NCI-H2171 (cell line): ENCODE results near the gene RBM7.
A peak's percentile ranks its signal among the peaks of the same experiment; 100 is the strongest.

Experiments
- DNase-seq: peaks from one replicate; lab custom pipeline; 2025; lab: John Stamatoyannopoulos, UW

The RBM7 gene

GRCh38 chr11:114396916-114397315 lies 3.5 kb upstream of the RBM7 start:
- no peak for DNase-seq

DNA sequence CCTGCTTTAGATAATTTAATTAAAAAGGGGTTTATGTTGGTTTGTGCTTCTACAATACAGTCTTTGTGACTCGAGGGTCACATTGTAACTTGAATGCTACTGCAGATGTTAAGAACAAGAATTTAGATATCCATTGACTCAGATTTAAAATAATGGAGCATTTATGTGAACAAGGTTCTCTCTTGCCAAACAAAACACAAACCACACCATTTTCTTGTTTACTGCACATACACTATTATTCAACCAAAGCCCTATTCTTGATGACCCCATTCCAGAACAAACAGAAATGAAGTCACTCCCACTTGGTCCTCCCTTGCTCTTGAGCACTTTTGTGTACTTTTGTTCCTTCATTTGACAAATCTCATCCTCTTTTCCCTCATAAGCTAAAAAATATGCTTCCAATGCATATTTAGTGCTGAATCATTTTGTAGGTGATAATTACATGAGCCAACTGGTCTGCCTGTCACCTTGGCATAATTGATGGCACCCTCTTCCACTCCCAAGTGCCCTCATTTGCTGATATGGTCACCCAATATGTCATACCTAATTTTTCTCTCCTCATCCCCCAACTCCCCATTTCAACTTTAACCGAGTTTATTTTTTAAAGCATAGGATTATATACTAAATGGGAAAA lies 3.0 kb upstream of the RBM7 start:
- no peak for DNase-seq

DNA sequence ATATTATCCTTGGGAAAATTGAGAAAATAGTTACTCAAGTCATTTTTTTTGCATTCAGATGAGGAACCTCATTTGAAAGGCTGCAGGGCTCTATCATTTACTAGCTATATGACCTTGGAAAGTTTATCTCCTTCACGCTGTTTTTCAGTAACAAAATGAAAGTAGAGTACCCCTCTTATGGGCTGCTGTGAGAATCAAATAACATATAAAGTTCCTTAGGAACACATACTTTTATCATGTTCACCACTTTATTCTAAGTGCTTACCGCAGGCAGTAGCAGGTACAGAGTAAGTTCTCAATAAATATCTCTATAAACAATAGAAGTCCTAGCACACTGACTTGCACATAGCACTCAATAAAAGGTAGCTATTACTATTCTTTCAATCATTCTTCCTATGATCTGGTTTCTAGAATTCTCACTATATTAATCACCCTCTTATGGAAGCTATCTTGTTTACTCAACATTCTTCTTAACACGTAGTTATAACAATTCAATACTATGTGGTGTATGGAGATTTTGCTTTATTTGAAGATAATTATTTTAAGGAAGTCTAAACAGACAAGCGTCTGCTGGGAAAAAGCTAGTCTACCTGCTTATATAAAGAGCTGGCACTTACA lies 2.1 kb upstream of the RBM7 start:
- DNase-seq, result no peak

GRCh38 chr11:114399490-114400215 lies 813 bp upstream of the RBM7 start:
- peak; percentile 66 for DNase-seq

DNA sequence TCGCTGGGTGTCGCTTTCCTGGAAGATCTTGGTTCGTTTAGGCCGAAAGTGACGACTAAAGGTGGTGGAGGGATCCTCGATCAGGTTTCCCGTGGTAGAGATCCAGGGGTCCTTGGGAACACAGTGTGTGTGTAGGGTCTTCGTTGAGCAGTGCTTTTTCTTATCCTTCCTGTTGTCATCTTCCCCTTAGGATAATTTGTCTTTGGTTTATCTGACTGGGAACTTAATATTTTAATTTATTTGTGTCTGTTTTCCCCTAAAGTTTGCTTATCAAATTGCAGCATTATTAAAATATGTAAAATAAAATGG lies 403 bp downstream of the RBM7 start:
- DNase-seq, result peak; percentile 59

GRCh38 chr11:114401311-114401710 lies 845 bp downstream of the RBM7 start:
- no peak for DNase-seq

DNA sequence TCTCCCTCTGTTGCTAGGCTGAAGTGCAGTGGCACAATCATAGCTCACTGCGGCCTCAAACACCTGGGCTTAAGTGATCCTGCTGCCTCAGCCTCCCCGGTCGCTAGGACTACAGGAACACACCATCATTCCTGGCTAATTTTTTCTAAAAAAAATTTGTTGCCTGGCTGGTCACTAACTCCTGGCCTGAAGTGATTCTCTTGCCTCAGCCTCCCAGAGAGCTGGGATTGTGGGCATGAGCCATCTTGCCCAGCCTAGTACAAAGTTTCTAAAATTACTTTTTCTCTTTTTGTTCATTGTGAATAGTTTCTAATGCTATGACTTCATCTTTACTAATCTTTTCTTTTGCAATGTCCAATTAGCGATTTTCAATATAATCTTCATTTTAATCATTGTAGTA lies 12.5 kb downstream of the RBM7 start:
- DNase-seq, result no peak

GRCh38 chr11:114413958-114414357 lies 13.5 kb downstream of the RBM7 start:
- no peak for DNase-seq

DNA sequence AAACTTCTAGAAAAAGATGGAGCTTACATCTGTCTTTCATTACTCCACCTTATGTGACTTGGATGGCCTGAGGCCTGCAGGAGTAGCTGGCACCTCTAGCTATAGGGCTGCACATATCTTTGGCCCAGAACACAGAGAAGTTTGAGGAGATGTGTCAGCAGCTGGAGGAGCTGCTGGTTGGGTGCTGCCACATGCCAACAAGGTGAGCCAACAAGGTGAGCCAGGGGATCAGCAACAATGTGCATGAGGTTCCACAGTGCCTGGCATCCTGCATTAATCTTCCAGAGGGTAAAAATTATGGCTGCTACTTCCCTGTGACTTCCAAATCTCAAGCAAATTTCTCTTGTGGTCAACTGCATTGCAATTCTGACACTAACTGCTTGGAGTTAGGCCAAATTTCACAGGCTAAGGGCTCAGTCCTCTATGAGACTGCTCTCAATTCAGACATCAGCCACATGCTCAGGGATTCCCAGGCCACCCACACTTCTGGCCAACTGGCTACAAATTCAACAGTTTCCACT lies 16.0 kb downstream of the RBM7 start:
- no peak for DNase-seq

GRCh38 chr11:114426280-114426679 lies 25.8 kb downstream of the RBM7 start:
- no peak for DNase-seq

GRCh38 chr11:114430290-114430689 lies 29.8 kb downstream of the RBM7 start:
- DNase-seq, result no peak

- DNase-seq, result no peak
Observed at GRCh38 chr11:114432893-114433292, 32.4 kb downstream of the RBM7 start.

DNA sequence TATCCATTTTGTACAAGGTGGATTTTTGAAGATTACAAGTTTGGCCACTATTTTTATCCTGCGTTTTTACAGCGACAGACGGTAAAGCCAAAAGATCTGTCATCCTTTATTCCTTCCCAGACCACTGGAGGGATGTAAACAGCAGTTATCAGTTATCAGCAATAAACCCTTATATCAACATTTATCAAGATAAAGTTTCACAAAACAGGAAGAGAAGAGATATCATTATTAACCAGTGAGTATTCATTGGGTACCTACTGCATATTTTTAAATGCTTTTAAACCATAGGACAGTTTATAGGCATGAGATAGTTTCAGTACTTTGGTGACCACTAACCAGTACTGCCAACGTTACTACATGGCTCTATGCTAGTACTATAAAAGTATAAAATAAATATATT lies 32.9 kb downstream of the RBM7 start:
- DNase-seq, result no peak

DNA sequence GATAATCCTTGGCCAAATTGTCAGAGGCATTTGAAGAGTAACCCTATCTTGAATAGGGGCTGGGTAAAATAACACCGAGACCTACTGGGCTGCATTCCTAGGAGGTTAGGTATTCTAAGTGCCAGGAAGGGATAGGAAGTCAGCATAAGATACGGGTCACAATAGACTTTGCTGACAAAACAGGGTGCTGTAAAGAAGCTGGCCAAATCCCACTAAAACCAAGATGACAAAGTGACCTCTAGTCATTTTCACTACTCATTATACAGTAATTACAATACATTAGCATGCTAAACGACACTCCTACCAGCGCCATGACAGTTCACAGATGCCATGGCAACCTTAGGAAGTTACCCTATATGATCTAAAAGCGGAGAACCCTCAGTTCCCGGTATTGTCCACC lies 37.8 kb downstream of the RBM7 start:
- DNase-seq, result no peak

- DNase-seq, result peak; percentile 91
Observed at GRCh38 chr11:114439229-114440120, 39.0 kb downstream of the RBM7 start, which contains the start of gene REXO2. TSS of gene REXO2 (plus strand) at chr11:114439467. CDS start at chr11:114439529, 62 bp downstream.

GRCh38 chr11:114440121-114440860 lies 39.8 kb downstream of the RBM7 start:
- DNase-seq, result no peak

GRCh38 chr11:114440971-114441763 lies 40.7 kb downstream of the RBM7 start:
- DNase-seq, result peak; percentile 58

DNA sequence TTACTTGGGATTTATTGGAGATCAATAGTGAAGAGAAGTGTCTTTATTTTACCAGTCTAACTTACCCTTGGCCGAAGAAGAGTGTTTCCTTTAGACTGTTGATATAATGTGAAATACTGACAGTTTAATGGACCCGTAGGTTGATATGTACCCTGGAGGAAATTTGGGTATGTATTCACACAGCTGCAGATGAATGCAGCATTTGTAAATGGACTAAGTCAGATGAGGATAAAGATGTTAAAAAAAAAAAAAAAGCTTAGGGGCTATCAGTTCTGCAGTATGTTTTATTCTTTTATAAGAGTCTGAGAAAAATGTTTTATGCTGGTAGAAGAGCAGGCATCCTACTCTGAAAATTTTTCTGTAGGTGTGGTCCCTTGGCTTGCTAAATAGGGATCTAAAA lies 41.5 kb downstream of the RBM7 start:
- DNase-seq, result no peak

DNA sequence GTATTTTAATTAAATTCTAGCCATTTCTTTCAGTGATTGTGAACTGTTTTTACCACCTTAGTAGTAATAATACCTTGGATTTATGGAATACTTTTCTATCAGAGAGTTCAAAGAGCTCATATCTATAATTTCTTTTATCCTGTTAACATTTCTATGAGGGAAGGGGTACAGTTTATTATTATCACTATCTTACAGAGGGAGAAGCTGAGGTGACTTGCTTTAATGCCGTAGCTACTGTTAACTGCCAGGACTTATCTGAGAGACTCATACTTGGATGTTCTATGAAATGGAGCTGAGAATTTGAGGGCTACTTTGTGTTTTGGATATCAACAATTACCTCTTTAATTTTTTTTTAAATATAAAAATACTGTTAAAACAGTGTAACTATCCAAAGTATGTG lies 42.1 kb downstream of the RBM7 start:
- no peak for DNase-seq

GRCh38 chr11:114447444-114447843 lies 47.0 kb downstream of the RBM7 start:
- no peak for DNase-seq

DNA sequence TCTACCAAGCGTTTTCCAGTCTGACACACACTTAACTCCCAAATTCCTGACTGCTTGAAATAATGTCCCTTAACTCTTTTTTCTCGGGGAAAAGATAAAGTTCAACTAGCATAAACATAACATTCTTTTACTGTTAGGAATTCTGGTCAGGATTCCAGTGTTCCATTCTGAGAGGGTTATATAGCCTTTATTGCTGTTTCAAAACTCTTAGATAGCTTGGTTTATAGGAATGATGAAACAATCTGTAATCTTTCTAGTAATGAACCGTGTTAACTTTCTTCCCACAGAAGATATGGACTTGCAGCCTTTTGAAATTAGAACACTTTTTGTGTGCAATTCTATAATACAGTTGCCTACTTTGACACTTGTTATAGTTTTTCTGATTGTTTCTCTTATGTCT lies 47.4 kb downstream of the RBM7 start:
- no peak for DNase-seq
